ENCODE results near the gene RHBDL3. TPM values are rescaled to one million over a fixed set of nuclear protein-coding genes. Genes with fewer than 3 reads are reported as not detected.

Gene RHBDL3
- total RNA-seq, 1 experiment from 2014 or later: not detected

DNA sequence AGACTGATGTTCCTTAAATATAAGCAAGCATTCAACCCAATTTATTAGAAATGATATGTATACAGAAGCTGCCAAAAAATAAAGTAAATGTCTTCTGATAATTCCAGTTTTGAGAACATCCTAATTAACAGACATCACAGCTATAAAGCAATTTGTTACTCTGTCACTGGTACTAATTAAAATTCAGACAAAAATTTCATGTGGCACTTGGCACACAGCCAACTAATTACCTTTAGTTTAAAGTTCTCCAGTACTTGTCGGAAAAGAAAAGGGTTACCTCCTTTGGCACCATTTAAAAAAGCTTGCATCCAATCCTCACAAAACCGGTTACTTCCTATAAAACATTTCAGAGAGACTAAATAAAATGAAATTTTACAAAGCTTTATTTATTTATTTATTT, 67.6 kb downstream of the RHBDL3 start:
- no peak for TF ChIP-seq CTCF (conservative IDR thresholded peaks at IDR 0.05; ENCODE audit: low read depth, low read length)
- no peak for TF ChIP-seq EZH2phosphoT487 (IDR thresholded peaks at IDR 0.05; ENCODE audit: borderline replicate concordance, low read length)
- TF ChIP-seq EZH2 (IDR thresholded peaks at IDR 0.05; ENCODE audit: low read length, unreplicated experiment): no peak
- POLR2A ChIA-PET (ENCODE audit: unreplicated experiment): no interaction called here
- no peaks in the 10 kb centered on the region for H4K20me1 ChIP-seq (ENCODE audit: low read length)
- H3K36me3 ChIP-seq (ENCODE audit: low read depth, low read length): peaks cover 7% of the 10 kb centered on the region; the same call in 1 of the 2 replicates
- no peak overlapping the region for H2AFZ ChIP-seq (ENCODE audit: low read length)
- no peak overlapping the region for H3K9ac ChIP-seq (ENCODE audit: low read length)
- CTCF ChIA-PET: no interaction called here
- H3K9me2 ChIP-seq (replicated peaks; ENCODE audit: low read length): no peaks in the 10 kb centered on the region
- H3K4me2 ChIP-seq (ENCODE audit: low read length): no peak overlapping the region
- no peak overlapping the region for H3K27ac ChIP-seq (ENCODE audit: low read length)
- DNase-seq: no peak
- intact Hi-C loops (cut with micrococcal nuclease): no loop called here
- H3K27me3 ChIP-seq (ENCODE audit: low read length): no peaks in the 10 kb centered on the region
- H3F3A ChIP-seq (ENCODE audit: low read length, unreplicated experiment): no peaks in the 10 kb centered on the region
- H3K4me1 ChIP-seq (ENCODE audit: insufficient read depth, low read length): no peaks in the 10 kb centered on the region
- H3K79me2 ChIP-seq (ENCODE audit: low read length): no peaks in the 10 kb centered on the region
- no peak overlapping the region for H3K4me3 ChIP-seq (ENCODE audit: low read length)
- BruUV-seq (replicated peaks): no TSS peak
- ATAC-seq: no peak
- H3K9me3 ChIP-seq (ENCODE audit: low read length): no peaks in the 10 kb centered on the region

DNA sequence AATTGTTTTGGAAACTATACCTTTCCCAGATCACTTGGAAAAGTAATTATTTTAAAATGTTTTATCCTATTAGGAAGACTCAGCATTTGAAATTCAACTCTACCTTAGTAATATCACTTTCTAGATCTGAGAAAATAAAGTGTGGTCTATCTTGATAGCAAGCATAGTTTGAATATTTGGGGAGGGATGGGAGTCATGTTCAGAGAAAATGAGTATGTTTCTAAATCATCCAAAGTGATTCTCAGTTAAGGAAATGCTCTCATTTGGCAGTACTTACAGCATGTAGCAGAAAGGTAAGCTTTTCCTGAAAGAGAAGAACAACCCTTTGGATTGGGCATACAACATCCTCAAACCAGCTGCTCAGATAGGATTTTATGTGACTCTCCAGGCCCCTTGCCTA, 69.4 kb downstream of the RHBDL3 start:
- TF ChIP-seq CTCF (conservative IDR thresholded peaks at IDR 0.05; ENCODE audit: low read depth, low read length) (no peak), EZH2 (IDR thresholded peaks at IDR 0.05; ENCODE audit: low read length, unreplicated experiment) (no peak), EZH2phosphoT487 (IDR thresholded peaks at IDR 0.05; ENCODE audit: borderline replicate concordance, low read length) (no peak)
- no peaks in the 10 kb centered on the region for H3K27me3 ChIP-seq (ENCODE audit: low read length)
- H3K4me3 ChIP-seq (ENCODE audit: low read length): no peak overlapping the region
- H3K4me1 ChIP-seq (ENCODE audit: insufficient read depth, low read length): no peaks in the 10 kb centered on the region
- no peaks in the 10 kb centered on the region for H3F3A ChIP-seq (ENCODE audit: low read length, unreplicated experiment)
- H3K36me3 ChIP-seq (ENCODE audit: low read depth, low read length): peaks cover 10% of the 10 kb centered on the region; the same call in 1 of the 2 replicates
- no TSS peak for BruUV-seq (replicated peaks)
- no peak overlapping the region for H2AFZ ChIP-seq (ENCODE audit: low read length)
- H3K4me2 ChIP-seq (ENCODE audit: low read length): no peak overlapping the region
- no peaks in the 10 kb centered on the region for H3K9me3 ChIP-seq (ENCODE audit: low read length)
- intact Hi-C loops (cut with micrococcal nuclease): no loop called here
- H3K79me2 ChIP-seq (ENCODE audit: low read length): no peaks in the 10 kb centered on the region
- H3K9me2 ChIP-seq (replicated peaks; ENCODE audit: low read length): no peaks in the 10 kb centered on the region
- ChIA-PET POLR2A (ENCODE audit: unreplicated experiment) (no interaction called here), CTCF (interaction anchor here (0.7 kb wide), 1 partner anchor 128 kb away, joined by 3 read pairs; no protein-coding TSS in a partner anchor)
- H3K27ac ChIP-seq (ENCODE audit: low read length): no peak overlapping the region
- DNase-seq: no peak
- no peaks in the 10 kb centered on the region for H4K20me1 ChIP-seq (ENCODE audit: low read length)
- no peak for ATAC-seq
- H3K9ac ChIP-seq (ENCODE audit: low read length): no peak overlapping the region

DNA sequence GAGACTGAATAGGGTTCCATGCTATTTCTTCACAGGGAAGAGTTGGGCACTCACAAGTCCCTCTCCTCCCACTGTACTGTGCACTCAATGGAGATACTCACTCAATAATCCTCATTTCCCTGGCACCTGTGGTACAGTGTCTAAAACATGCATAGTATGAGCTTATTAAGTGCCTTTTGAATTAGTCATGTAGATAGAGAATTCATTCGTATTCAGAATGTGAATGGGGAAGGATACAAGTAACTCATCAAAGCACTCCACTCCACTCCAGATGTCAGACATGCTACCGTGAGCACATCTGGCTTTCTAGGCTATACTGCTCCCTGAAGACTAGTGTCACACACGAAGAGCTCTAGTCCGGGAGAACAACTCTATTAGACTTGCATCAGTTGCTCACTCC, 70.1 kb downstream of the RHBDL3 start:
- Histone ChIP-seq H3K9me2 (replicated peaks; ENCODE audit: low read length) (no peaks in the 10 kb centered on the region), H4K20me1 (ENCODE audit: low read length) (no peaks in the 10 kb centered on the region), H2AFZ (ENCODE audit: low read length) (no peak overlapping the region), H3K36me3 (ENCODE audit: low read depth, low read length) (peaks cover 10% of the 10 kb centered on the region; the same call in 1 of the 2 replicates), H3K4me3 (ENCODE audit: low read length) (no peak overlapping the region), H3K79me2 (ENCODE audit: low read length) (peaks cover 2% of the 10 kb centered on the region), H3K27ac (ENCODE audit: low read length) (no peak overlapping the region), H3K9ac (ENCODE audit: low read length) (no peak overlapping the region), H3F3A (ENCODE audit: low read length, unreplicated experiment) (no peaks in the 10 kb centered on the region), H3K4me1 (ENCODE audit: insufficient read depth, low read length) (no peaks in the 10 kb centered on the region), H3K4me2 (ENCODE audit: low read length) (no peak overlapping the region), H3K9me3 (ENCODE audit: low read length) (no peaks in the 10 kb centered on the region), H3K27me3 (ENCODE audit: low read length) (no peaks in the 10 kb centered on the region)
- BruUV-seq (replicated peaks): no TSS peak
- intact Hi-C loops (cut with micrococcal nuclease): no loop called here
- no peak for DNase-seq
- ATAC-seq: no peak
- CTCF ChIA-PET: interaction anchor here (0.7 kb wide), 1 partner anchor 127 kb away, joined by 3 read pairs; no protein-coding TSS in a partner anchor
- POLR2A ChIA-PET (ENCODE audit: unreplicated experiment): no interaction called here
- TF ChIP-seq EZH2 (IDR thresholded peaks at IDR 0.05; ENCODE audit: low read length, unreplicated experiment) (no peak), EZH2phosphoT487 (IDR thresholded peaks at IDR 0.05; ENCODE audit: borderline replicate concordance, low read length) (no peak), CTCF (conservative IDR thresholded peaks at IDR 0.05; ENCODE audit: low read depth, low read length) (no peak)
